GM19467 (cell line): ENCODE measurements around the gene FAM47E.

Source experiments
- ATAC-seq: cut with Tn5 transposase; IDR thresholded peaks from one replicate; pipeline ENCODE4 v1.9.1; 2021; ENCODE audit warnings: mild to moderate bottlenecking, moderate library complexity; ENCODE audit not compliant: unreplicated experiment

The FAM47E gene

DNA sequence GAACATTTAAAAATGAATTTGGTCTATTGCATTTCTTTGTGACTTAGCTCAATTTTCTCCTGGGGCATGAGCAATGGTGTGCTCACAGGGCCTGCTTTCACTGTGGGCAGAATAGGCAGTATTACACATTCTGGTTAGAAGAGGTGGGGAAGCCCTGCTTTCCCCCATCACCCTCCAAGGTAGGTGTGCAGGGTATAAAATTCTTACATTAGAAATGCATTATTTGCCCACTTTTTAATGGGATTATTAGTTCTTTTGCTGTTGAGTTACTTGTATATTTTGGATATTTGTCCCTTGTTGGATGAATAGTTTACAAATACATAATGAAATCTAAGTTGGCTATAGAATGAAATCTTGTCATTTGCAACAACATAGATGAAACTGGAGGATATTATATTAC is 46.7 kb downstream of the FAM47E start:
- no peak for ATAC-seq

DNA sequence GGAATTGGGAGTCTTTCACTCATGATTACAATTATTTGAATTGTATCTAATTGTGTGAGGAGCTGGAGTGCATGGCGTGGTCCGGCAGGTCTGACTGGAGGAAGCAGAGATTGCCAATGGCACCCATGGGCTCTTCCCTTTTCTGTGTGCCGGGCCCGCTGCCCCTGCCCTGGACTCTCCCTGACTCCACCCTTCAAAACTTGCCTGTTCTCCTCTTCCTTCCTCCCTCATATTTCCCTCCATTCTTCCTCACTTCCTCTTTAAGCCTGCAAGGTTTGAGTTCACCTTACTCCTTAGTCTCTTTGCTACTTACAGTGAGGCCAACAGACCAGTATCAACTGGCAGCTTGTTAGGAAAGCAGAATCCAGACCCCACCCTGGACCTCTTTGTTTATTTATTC is 48.5 kb downstream of the FAM47E start:
- ATAC-seq: no peak

DNA sequence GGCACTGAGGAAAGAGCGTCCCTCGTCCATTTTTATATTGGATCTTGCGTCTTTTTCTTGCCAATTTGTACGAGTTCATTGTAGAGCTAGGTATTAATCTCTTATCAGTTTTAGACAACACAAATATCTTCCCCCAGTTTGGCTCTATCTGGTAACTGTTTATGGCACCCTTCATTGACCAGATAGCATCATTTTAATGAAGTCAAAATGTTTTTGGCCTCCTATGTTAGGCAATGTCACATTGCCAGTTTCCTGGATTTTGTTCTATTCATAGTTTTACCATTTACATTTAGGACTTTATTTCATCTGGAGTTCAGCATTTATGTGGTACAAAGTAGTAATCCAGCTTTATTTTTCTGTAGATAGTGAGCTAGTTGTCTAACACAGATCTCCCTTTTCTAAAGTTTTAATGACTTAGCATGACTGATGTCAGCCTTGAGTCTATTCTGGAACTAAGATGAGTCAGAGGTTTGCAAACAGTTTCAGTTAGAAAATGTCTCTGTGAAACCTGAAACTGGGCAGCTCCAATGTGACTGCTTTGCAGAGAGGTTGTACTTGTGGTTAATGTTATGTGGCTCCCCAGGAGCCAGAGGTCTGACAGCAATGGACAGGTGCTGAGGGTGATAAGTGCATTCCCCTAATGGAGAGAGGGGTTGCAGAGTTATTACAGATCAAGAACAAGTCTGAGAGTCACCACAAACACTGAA is 49.7 kb downstream of the FAM47E start:
- peak; percentile 98 for ATAC-seq

DNA sequence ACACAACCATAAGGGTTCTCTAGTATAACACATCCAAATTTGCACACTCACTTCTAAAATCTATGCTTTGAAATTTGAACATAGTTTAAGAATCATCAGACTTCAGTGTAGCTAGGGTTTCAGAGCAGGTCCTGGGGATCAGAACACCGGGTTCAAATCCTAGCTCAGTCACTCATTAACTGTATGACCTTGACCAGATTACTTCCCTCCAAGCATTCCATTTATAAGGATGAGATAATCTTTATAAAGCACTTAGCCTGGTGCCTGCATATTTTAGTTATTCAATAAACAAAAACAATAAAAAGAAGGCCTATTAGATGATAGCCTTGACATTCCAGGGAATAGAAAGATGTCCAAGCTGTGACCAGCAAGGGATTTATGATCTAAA is 50.2 kb downstream of the FAM47E start:
- no peak for ATAC-seq

DNA sequence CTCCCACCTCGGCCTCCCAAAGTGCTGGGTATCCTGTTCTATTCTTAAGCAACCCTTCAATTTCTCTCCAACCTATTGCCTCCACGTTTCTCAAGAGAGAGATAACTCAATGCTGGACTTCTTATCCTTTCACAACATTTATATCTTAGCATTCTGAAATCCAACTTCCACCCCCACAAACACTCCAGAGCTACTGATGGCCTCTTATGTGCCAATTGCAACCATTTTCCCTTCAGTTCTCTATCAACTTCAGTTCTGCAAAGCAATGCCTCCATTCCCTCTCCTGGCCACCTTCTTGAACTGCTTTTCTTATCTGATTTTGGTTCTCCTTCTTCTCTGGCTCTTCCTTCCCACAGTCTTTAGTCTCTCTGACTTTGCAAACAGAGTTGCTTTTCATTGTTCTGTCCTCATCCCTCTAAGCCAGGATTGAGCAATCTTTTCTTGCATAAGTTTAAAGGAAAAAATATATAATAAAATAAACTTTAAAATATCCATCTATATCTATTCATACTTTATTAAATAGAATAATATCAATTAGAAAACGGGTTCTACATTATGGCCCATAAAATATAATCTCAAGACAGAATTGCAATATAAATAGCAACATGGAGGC is 51.4 kb downstream of the FAM47E start:
- ATAC-seq: no peak

DNA sequence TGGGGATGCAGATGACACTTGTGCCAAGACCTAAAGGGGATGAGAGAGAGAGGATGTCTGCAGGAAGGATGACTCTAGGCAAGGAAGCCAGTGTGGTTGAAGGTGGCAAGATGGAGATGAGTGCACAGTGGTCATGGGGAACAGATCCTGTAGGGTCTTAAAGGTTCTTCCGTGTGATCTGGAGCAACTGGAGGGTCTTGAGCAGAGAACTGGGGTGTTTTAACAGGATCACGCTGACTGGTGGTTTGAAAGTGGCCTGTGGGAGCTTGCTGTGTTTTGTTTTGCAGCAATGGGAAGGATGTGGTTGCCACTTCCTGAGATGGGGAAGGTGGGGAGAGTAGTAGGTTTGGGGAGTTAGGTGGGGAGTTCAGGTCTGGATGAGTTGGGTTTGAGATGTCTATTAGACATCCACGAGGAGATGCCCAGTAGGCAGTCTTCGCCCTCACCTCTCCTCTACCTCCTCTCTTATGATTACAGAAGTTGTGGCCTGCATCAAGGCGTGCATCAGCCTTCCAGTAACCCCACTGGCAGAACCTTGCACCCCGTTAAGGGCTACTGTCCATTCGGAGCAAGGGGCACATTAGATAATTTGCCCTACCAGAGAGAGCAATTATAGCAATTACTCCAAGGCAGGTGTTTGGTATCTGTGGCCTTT is 53.6 kb downstream of the FAM47E start:
- no peak for ATAC-seq

DNA sequence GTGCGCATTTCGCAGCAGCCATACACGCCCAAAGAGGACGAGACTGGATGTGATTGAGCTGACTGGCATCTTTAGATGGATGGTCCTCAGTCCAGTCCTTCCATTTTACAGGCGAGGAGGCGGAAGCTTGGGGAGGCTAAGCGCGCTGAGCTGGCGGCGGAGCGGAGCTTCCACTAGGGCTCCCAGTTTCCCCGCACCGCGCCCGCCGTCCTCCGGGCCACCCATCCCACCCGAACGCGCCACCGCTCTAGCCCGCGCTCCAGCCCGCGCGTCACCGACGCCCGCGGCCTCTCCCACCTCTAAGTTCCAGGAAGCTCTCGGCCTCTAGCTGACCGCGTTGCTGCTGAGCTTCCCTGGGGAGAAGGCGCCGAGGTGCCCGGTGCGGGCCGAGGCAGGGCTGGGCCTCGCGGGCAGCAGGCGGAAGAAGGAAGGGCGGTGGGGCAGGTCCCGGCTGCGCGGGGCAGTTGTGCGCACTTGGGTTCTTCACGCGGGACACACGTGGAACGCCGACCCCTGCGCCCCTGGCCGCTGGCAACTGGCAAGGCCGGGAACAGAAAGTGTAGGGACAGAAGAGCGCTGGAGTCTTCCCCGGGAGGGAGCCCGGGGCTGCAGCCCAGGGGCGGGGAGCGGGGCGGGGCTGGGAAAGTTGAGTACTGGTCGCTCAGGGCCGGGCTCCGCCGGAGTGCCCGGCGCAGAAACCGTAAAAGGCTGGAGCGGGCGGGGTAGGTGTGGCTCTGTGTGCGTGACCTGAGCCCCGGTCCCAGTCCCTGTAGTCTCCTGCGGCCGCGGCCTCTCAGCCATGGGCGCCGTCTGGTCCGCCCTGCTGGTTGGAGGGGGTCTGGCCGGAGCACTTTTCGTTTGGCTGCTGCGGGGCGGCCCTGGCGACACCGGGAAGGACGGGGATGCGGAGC is 54.7 kb downstream of the FAM47E start, which contains the start of gene STBD1:
TSS of gene STBD1 (plus strand) at position 763 of the 911 bp plus-strand sequence. CDS start at position 800, 37 bp downstream.
- no peak for ATAC-seq

DNA sequence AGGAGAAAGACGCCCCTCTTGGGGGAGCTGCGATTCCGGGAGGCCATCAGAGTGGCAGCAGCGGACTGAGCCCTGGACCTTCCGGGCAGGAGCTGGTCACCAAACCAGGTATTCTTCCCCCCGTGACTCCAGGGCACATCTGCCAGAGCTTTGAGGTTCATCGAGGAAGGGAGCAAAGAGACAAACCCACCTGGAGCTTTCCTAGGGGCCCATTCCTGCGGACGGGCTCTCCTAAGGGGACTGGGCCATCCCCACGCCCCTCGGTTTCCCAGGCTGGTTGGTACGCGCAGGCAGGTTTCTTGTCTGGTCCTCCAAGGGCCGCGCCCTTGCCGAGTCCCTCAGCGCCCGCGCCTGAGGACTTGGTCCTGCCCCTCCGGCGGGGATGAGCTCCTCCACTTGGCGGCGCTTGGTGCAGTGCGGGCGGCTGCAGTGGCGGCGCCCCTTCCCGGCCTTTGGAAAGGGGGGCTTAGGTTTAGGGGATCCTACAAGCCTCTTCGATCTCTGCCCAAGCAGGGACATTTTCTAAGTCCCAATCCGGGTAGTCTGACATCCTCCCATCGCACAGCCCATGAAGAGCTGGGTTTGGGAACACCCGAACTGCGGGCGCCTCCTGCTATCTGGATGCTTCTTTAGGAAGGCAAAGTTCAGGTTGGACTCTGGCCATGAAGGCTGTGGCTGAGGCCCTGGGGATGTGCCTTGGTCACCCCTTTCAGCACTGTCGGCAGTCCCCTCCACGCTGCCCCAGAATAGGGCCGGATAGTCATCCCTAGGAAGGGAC is 55.5 kb downstream of the FAM47E start:
- no peak for ATAC-seq

DNA sequence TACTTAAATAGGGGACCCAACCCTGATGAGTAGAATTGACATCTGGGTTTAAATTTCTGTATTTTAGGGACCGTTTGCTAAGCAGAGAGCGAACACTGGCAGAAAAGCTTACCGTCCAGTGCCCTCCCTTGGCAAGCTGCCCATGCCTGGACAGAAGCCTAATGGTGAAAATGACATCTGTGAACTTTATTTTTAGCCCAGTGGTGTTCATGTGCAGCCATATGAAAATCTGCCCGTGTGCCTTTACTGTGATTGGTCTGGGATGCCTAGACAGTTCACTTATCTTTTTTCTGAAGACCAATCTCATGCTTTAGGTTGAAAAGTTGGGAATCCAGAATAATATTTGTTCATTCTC is 56.1 kb downstream of the FAM47E start:
- ATAC-seq: no peak

DNA sequence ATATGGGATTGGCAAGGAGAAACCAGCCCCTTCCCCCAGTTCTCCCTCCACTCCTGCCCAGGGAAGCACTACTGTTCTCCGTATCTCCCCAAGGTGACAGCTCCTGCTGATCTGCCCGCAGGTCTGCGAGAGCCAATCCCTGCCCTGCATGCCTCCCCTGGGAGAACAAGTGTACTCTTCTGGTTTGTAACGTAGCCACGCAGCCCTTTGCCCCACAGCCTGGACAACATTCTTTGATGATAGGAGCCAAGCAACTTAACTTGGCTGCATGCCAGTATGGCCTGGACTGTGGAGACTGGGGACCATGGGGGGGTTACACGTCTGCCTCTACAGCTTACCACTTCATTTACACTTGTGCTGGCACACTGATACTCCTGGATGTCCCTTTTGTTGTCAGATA is 57.0 kb downstream of the FAM47E start:
- ATAC-seq: no peak

DNA sequence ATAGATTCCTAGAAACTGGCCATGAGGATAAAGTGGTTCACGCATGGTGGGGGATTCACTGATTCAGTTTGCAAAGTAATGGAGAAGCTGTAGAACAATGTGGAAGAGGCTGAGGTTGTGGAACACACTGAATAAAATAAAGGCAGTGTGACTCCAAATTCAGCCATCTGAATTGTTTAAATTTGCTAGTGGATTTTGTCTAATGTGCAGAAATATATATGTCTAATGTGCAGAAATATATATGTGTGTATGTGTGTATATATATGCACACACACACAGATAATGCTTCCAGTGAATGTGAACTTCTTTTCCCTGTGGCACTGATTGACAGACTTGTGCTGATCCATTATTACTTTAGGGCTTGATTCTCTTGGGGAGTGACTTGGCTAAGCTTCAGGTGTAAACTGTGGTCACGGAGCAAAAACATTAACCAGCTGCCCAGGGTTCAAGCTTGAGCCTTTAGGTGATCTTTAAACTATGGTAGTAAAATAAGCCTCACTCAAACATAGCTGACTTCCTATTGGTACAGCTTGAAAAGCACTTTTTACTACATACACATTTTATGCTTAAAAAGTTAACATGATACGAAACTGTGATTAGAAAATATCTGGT is 58.5 kb downstream of the FAM47E start:
- ATAC-seq: no peak

DNA sequence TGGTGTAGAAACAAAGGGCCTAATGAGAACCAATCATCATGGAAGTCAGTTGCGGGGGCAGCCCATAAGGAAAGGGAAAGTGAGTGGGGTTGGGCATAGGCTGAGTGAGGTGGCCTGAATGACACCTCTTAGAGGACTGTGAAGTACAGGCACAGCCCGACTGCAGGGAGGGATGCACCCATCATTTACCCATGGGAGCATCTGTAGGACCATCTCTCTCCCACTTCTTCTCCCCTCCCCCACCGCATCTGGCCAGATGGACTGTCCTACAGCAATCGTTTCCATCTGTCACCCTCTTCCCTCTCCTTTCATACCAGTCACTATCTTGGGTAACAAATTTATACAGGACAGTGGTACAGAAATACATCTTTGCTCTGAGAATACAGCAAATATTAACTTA is 59.2 kb downstream of the FAM47E start:
- no peak for ATAC-seq

DNA sequence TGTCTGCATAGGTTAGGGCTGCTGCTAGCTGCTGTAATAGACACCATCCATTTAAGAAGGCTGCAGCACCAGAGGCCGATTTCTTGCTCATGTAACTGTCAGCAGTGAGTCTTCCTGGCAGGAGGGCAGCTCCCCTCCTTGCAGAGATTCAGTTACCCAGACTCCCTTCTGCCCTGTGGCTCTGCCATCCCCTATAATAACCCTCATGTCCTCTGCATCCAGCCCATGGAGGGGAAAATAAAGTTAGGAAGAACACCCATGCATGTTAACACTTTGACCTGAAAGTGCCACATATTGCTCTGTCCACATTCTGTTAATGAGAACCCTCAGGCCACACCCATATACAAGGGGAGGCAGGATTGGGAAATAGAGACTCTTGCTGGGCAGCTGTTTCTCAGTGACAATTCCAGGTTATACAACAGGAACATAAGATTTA is 60.4 kb downstream of the FAM47E start:
- ATAC-seq: no peak

DNA sequence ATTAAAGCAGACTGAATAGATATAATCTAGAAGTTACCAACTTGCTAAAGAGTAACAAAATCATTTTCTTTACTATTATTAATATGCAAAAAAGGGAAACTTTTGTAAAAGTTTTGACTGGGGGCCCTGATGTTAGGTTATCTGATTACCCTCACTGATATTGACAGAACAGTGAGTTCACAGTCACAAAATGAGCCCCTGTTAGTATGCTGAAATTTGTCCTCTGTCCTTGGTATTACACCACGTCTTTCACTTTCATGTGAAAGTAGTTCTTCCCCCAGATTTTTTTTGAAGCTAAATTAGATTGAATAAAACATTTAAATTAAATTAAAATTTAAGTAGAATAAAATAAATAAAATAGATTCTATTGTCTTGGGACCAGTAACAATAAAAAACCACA is 60.9 kb downstream of the FAM47E start:
- ATAC-seq: no peak

DNA sequence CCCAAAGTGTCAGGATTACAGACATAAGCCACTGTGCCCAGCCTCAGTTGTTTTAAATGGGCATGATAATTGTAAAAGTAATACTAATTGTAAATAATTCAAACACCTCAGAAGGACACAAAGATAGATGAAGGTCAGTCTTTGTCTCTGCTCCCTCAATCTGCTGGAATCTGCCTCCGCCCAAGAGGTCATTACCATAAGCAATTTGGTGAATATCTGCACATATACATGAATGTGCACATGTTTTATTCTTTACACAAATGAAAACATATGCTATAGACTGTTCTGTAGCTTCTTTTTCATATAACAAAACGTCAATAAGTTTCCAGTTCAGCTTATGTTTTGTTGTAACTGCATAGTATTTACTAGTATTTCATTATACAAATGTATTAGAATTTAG is 62.0 kb downstream of the FAM47E start:
- no peak for ATAC-seq

DNA sequence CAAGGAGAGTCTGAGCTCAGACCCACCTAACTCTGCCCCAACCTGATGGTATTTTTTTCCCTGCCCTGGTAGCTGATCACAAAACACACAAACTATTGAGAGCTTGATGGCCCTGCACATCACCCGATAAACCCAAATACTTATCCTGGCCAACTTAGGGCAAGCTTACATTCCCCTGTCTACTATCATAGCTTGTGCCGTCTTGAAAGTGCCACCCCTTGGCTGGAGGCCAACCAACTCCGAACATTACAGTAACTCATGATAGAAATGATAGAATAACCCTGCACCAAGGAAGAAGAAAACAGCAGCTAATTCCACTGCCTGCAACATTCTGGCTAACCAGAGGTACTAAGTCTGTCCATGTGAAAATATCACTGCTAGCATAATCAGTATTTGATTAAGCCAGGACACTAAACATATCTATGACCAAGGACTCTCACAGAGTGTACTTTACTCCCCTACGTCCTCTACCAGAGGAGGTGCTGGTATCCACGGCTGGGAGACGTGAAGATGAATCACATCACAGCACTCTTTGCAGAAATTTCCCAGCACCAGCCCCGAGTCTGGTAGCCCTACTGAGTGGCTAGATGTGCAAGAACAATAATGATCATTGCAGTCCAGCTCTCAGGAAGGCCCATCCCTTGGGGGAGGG is 63.9 kb downstream of the FAM47E start:
- no peak for ATAC-seq

DNA sequence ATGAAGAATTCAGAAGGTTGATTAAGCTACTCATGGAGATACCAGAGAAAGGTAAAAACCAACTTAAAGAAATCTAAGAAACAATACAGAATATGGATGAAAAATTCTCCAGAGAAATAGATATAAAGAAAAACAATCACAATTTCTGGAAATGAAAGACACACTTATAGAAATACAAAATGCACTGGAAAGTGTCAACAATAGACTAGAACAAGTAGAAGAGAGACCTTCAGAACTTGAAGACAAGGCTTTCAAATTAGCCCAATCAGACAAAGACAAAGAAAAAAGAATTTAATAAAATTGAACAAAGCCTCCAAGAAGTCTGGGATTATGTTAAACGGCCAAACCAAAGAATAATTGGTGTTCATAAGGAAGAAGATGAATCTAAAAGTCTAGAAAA is 64.6 kb downstream of the FAM47E start:
- ATAC-seq: no peak

DNA sequence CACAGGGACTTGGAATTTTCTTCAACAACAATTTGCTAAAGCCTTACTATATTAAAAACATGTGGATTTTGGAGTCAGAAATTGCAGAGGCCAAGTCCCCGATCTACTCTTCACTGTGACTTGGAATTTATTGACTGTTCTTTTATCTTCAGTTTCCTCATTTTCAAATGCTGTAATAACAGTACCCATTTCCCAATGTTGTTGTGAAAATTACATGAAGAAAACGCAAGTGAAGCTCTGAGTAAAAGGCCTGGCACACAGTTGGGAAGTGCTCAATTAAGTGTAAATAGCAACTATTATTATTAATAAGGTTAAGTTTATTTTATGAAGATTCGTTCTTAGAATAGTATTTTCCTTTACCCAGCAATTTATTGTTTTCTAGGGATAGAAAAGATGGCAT is 70.7 kb downstream of the FAM47E start:
- ATAC-seq: no peak

DNA sequence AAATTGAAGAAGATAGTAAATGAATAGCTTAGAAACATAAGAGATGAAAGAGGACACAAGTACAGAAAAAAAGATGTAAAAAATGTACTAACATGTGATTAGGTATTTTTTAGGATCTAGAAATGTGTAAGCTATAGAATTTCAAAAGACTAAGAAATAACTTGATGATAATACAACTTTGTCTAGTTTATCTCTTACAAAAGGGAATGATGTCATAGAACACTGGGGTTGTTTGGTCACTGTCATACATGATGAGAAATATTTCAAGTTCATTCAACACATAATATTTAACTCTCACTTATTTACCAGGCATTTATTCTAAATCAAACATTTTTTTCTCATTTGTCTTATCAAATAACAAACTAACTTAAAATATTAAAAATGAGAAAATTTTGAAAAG is 73.6 kb downstream of the FAM47E start:
- no peak for ATAC-seq

DNA sequence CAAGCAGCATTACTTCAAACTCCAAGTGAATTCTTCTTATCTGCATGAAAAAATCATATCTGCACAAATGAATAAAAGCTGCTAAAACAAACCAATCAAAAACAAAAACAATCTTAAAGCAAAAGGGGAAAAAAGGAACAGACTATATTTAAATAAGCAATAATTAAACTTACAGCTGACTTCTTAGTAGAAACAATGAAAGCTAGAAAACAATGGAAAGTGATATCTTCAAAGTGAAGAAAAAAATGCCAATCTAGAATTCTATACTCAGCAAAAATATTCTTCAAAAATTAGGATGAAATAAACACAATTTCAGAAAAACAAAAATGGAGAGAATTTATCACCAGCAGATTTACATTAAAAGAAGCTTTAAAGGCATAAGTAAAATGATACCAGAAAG is 75.0 kb downstream of the FAM47E start:
- ATAC-seq: no peak
